RWPE1 (cell line): ENCODE measurements around the gene COL26A1.
A peak's percentile ranks its signal among the peaks of the same experiment; 100 is the strongest.
"Not testable (repeated sequence)": the region's sequence is repeated elsewhere in the genome, so short reads cannot be mapped to it uniquely, and the experiment has no call there.

Experiments used
- CTCF ChIA-PET: fragments of 350-600 bp; sonication (Branson Sonifier 250); formaldehyde crosslinking; extraction: SDS; loops from one replicate; lab custom pipeline; 2021; lab: Yijun Ruan, JAX
- POLR2A ChIA-PET: fragments of 400-600 bp; formaldehyde crosslinking; extraction: SDS; loops from one replicate; lab custom pipeline; 2020; ENCODE audit warnings: antibody characterized with exemption; ENCODE audit not compliant: low non-redundant PET; lab: Yijun Ruan, JAX
- DNase-seq: peaks from one replicate; pipeline ENCODE4 v3.0.0; 2012; ENCODE audit warnings: low spot score
- H3K27ac ChIP-seq: fragments of 450-650 bp; 2 replicates; pipeline ENCODE4 v1.5.1; 2017
- CTCF ChIP-seq: fragments of 450-650 bp; conservative IDR thresholded peaks from 2 replicates; pipeline ENCODE4 v1.5.1; 2017; ENCODE audit warnings: low read depth, mild to moderate bottlenecking

The COL26A1 gene

GRCh38 chr7:101502466-101503098 lies 139.9 kb downstream of the COL26A1 start:
- CTCF ChIA-PET: no interaction called here
- DNase-seq: no peak
- TF ChIP-seq CTCF: no peak
- H3K27ac ChIP-seq: no peak overlapping the region
- POLR2A ChIA-PET: no interaction called here

GRCh38 chr7:101505510-101505909 lies 142.8 kb downstream of the COL26A1 start:
- POLR2A ChIA-PET, DNase-seq, H3K27ac ChIP-seq: not testable (repeated sequence)
- CTCF ChIA-PET: interaction anchor here (1.9 kb wide), 1 partner anchor 141 kb away, joined by 4 read pairs; no protein-coding TSS in a partner anchor

- H3K27ac ChIP-seq: no peak overlapping the region
- DNase-seq: no peak
- ChIA-PET CTCF (interaction anchor here (0.6 to 1.9 kb wide), 6 partner anchors 15 to 857 kb away, joined by 3 to 6 read pairs (median 4); no protein-coding TSS in a partner anchor), POLR2A (interaction anchor here (0.7 kb wide), 1 partner anchor 181 kb away, joined by 3 read pairs; no protein-coding TSS in a partner anchor)
- TF ChIP-seq CTCF: no peak
These were observed 143.9 kb downstream of the COL26A1 start for GRCh38 chr7:101506531-101506930.

GRCh38 chr7:101507327-101507726 lies 144.7 kb downstream of the COL26A1 start:
- POLR2A ChIA-PET: no interaction called here
- no peak for DNase-seq
- no peak for TF ChIP-seq CTCF
- H3K27ac ChIP-seq: no peak overlapping the region
- CTCF ChIA-PET: interaction anchor here (0.6 kb wide), 2 partner anchors 176 to 302 kb away, joined by 3 read pairs; no protein-coding TSS in a partner anchor

GRCh38 chr7:101507791-101508252 lies 145.1 kb downstream of the COL26A1 start:
- peak; percentile 40 for DNase-seq
- CTCF ChIA-PET: interaction anchor here (0.6 to 1.1 kb wide), 8 partner anchors 8 to 303 kb away, joined by 3 to 4 read pairs (median 3); no protein-coding TSS in a partner anchor
- POLR2A ChIA-PET: no interaction called here
- peak; percentile 88 for TF ChIP-seq CTCF
- no peak overlapping the region for H3K27ac ChIP-seq

GRCh38 chr7:101510297-101510696 lies 147.6 kb downstream of the COL26A1 start:
- no peak for TF ChIP-seq CTCF
- CTCF ChIA-PET: no interaction called here
- H3K27ac ChIP-seq: no peak overlapping the region
- POLR2A ChIA-PET: no interaction called here
- no peak for DNase-seq

DNA sequence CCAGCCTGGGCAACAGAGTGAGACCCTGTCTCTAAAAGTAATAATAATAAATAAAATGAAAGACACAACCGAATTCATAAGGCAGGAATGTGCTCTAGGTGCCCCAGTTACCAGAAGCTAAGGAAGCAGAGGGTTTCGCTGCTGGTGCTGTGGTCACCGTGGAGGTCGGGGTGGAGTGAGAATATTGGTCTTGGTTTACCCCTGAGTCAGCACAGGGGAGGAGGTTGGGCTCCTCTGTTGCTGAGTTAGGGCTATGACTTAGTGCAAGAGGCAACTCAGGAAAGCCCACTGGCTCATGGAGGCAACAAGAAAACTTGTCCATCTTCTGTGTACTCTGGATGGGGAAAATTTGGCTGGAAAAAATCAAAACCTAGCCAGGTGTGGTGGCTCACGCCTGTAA lies 149.3 kb downstream of the COL26A1 start:
- no peak for TF ChIP-seq CTCF
- POLR2A ChIA-PET: no interaction called here

More for the DNA sequence above, 149.3 kb downstream of the COL26A1 start:
- CTCF ChIA-PET: interaction anchor here (0.6 kb wide), 1 partner anchor 790 kb away, joined by 4 read pairs; no protein-coding TSS in a partner anchor
- no peak overlapping the region for H3K27ac ChIP-seq
- no peak for DNase-seq
